WERI-Rb-1 (cell line): ENCODE data around the gene ATRNL1.

Experiments
- DNase-seq: peaks from one replicate; pipeline ENCODE4 v3.0.0-alpha.2; 2020
- H3K27ac ChIP-seq: fragments of 250-450 bp; sonication (Bioruptor Pico); 2 replicates; pipeline ENCODE4 v1.5.1; 2020; ENCODE audit warnings: mild to moderate bottlenecking, moderate library complexity
- H3K27me3 ChIP-seq: fragments of 250-450 bp; sonication (Bioruptor Pico); 2 replicates; pipeline ENCODE4 v1.5.1; 2021; ENCODE audit warnings: mild to moderate bottlenecking, low read depth, moderate library complexity; ENCODE audit not compliant: insufficient read depth, severe bottlenecking
- H3K36me3 ChIP-seq: fragments of 250-450 bp; sonication (Bioruptor Pico); 2 replicates; pipeline ENCODE4 v1.5.1; 2020; ENCODE audit warnings: mild to moderate bottlenecking, moderate library complexity
- H3K4me3 ChIP-seq: 2 replicates; pipeline ENCODE4 v1.5.1; 2011; ENCODE audit warnings: low read depth, mild to moderate bottlenecking, control low read depth, low read length
- H3K9me3 ChIP-seq: fragments of 250-450 bp; sonication (Bioruptor Pico); 2 replicates; pipeline ENCODE4 v1.5.1; 2021; ENCODE audit warnings: mild to moderate bottlenecking, moderate library complexity; ENCODE audit not compliant: severe bottlenecking
- CTCF ChIP-seq: IDR thresholded peaks from 2 replicates; pipeline ENCODE4 v1.5.1; 2011; ENCODE audit warnings: low read depth, mild to moderate bottlenecking, control low read depth, inconsistent platforms, low read length

ATRNL1 gene

GRCh38 chr10:115903845-115904244 is 810.7 kb downstream of the ATRNL1 start:
- Histone ChIP-seq H3K36me3 (no peaks in the 10 kb centered on the region), H3K27me3 (no peaks in the 10 kb centered on the region), H3K27ac (no peak overlapping the region), H3K4me3 (no peak overlapping the region), H3K9me3 (no peaks in the 10 kb centered on the region)
- TF ChIP-seq CTCF = no peak
- DNase-seq = no peak

- H3K27me3 ChIP-seq = no peaks in the 10 kb centered on the region
- H3K9me3 ChIP-seq = no peaks in the 10 kb centered on the region
- H3K36me3 ChIP-seq = no peaks in the 10 kb centered on the region
- no peak overlapping the region for H3K4me3 ChIP-seq
- no peak for TF ChIP-seq CTCF
- H3K27ac ChIP-seq = no peak overlapping the region
- no peak for DNase-seq
Observed at GRCh38 chr10:115909037-115909436, 815.9 kb downstream of the ATRNL1 start.

GRCh38 chr10:115909962-115910731 is 817.0 kb downstream of the ATRNL1 start:
- TF ChIP-seq CTCF = no peak

GRCh38 chr10:115914475-115914874 is 821.3 kb downstream of the ATRNL1 start:
- Histone ChIP-seq H3K27me3 (no peaks in the 10 kb centered on the region), H3K9me3 (no peaks in the 10 kb centered on the region), H3K36me3 (no peaks in the 10 kb centered on the region), H3K27ac (no peak overlapping the region), H3K4me3 (no peak overlapping the region)
- no peak for TF ChIP-seq CTCF
- no peak for DNase-seq

More at GRCh38 chr10:115909962-115910731, 817.0 kb downstream of the ATRNL1 start:
- no peaks in the 10 kb centered on the region for H3K27me3 ChIP-seq
- H3K27ac ChIP-seq = no peak overlapping the region
- no peak for DNase-seq
- no peaks in the 10 kb centered on the region for H3K9me3 ChIP-seq
- H3K4me3 ChIP-seq = no peak overlapping the region
- H3K36me3 ChIP-seq = no peaks in the 10 kb centered on the region

DNA sequence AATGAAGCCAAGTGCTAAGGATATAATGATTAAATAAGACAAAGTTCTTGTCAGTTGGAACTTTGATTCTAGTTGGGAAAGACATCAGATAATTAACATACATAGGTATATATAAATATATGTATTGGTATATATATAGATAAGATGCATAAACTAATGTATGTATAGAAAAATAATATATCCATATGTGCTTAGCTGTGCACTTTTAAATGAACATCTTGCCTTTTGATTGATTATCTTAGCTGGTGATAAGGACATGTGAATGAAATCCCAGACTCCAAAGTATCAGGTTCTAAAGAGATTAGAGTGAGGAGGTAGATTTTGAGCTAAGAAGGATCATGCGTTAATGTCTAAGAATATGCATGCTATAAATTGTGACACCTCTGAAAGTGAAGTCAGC is 822.3 kb downstream of the ATRNL1 start:
- TF ChIP-seq CTCF = no peak
- Histone ChIP-seq H3K27ac (no peak overlapping the region), H3K4me3 (no peak overlapping the region), H3K27me3 (no peaks in the 10 kb centered on the region), H3K9me3 (no peaks in the 10 kb centered on the region), H3K36me3 (no peaks in the 10 kb centered on the region)
- DNase-seq = no peak

DNA sequence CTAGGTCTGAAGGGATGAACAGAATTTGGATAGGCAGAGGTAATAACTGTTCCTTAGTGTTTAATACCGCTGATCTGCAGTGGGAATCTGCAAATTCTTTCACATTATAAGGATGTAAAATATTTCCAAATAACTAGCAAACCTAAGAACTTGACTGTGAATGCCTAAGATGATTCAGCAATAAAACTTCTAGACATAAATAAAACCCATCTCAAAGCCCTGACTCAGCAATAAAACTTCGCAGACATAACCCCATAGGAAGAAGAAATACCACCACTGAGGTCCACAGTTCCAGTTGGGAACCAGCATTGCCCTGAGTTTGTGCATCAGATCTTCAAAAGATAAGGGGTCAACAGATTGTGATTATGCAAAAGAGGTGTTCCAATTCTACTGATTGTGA is 825.6 kb downstream of the ATRNL1 start:
- no peaks in the 10 kb centered on the region for H3K9me3 ChIP-seq
- no peak for TF ChIP-seq CTCF
- H3K27me3 ChIP-seq = no peaks in the 10 kb centered on the region
- H3K4me3 ChIP-seq = no peak overlapping the region
- no peaks in the 10 kb centered on the region for H3K36me3 ChIP-seq
- no peak for DNase-seq
- no peak overlapping the region for H3K27ac ChIP-seq
